Nasal cavity respiratory epithelium epithelial cell of viscerocranial mucosa (primary cell): ENCODE data around the gene FOXB2. TPM values are rescaled to one million over a fixed set of nuclear protein-coding genes. Genes with fewer than 3 reads are reported as not detected.

Experiments
- total RNA-seq: library from RNA; depleted of rRNA; stranded (reverse); fragments of >200 nt; gene quantifications from 2 replicates; pipeline ENCODE4 v1.2.3, GENCODE V29; 2014

The FOXB2 gene
- not detected in 2 replicates for total RNA-seq

DNA sequence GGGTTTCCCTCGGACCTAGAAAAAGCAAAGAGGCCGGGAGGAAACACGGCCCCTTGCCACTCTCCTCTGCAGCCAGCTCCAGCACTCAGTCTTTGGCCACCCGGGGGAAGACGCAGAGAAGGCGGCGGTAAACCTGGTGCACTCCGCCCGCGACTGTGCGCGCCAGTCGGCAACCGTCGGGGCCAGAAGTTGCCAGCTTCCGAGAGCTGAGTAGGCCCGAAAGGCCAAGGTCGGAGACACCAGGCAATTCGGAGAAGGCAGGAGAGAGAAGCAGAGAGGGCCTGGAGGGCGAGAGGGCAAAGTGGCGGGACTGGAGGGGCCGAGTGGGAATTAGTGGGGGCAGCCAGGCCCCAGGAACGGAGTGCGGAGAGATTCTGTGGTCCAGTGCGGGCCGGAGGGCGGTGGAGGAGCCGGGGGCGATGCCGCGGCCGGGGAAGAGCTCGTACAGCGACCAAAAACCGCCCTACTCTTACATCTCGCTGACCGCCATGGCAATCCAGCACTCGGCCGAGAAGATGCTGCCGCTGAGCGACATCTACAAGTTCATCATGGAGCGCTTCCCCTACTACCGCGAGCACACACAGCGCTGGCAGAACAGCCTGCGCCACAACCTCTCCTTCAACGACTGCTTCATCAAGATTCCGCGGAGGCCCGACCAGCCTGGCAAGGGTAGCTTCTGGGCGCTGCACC, at the start of gene FOXB2:
TSS of gene FOXB2 (plus strand) at position 420 of the 690 bp plus-strand sequence. CDS start at position 420, 0 bp downstream.

Other genes starting within 250 kb of the FOXB2 start
- under 0.01 and 0.28 TPM in 2 replicates for gene PRUNE2, start 113.5 kb upstream of the FOXB2 start, total RNA-seq
- 31.4 and 37.8 TPM in 2 replicates for gene VPS13A, start 157.9 kb downstream of the FOXB2 start, total RNA-seq